K562 (cell line): ENCODE results near the gene MPL. TPM values are rescaled to one million over a fixed set of nuclear protein-coding genes. Genes with fewer than 3 reads are reported as not detected.

Experiments used
- DIDO1 ChIP-seq: fragments of 450-650 bp; IDR thresholded peaks from 2 replicates; pipeline ENCODE4 v1.6.1; 2016; ENCODE audit warnings: low read depth, missing biosample characterization, missing genetic modification characterization
- HOMEZ ChIP-seq: fragments of 250-450 bp; sonication (Bioruptor Pico); IDR thresholded peaks from 2 replicates; pipeline ENCODE4 v1.4.0; 2020; ENCODE audit warnings: mild to moderate bottlenecking, moderate library complexity
- IRF1 ChIP-seq: sonication (generic); formaldehyde crosslinking; IDR thresholded peaks from 2 replicates; pipeline ENCODE4 v1.8.0; 2022; ENCODE audit warnings: missing genetic modification reagents, mild to moderate bottlenecking, borderline replicate concordance
- MAFK ChIP-seq: IDR thresholded peaks from 2 replicates; pipeline ENCODE4 v1.6.1; 2011; ENCODE audit warnings: low read length, improper control_type of control experiment
- MXI1 ChIP-seq: IDR thresholded peaks from 2 replicates; pipeline ENCODE4 v1.6.1; 2011; ENCODE audit warnings: low read depth, mild to moderate bottlenecking, improper control_type of control experiment, low read length
- NEUROD1 ChIP-seq: fragments of 150-350 bp; IDR thresholded peaks from 2 replicates; pipeline ENCODE4 v1.6.1; 2014; ENCODE audit warnings: borderline replicate concordance, low read length, low read depth; ENCODE audit not compliant: partially characterized antibody
- PBX2 ChIP-seq, 2 experiments: IDR thresholded peaks in 1 of 2; conservative IDR thresholded peaks in 1 of 2; 2 replicates each; pipeline ENCODE4 v1.6.1; 2016; ENCODE audit warnings: low read depth in 2 of 2, mild to moderate bottlenecking in 1 of 2, missing compliant biosample characterization in 1 of 2, missing genetic modification characterization in 1 of 2, moderate library complexity in 1 of 2
- POLR2AphosphoS5 ChIP-seq: IDR thresholded peaks from 2 replicates; pipeline ENCODE4 v1.6.1; 2011; ENCODE audit warnings: mild to moderate bottlenecking, low read depth, low read length, moderate library complexity; ENCODE audit not compliant: control insufficient read depth, insufficient read depth
- RBM25 ChIP-seq: fragments of 200-400 bp; formaldehyde crosslinking; IDR thresholded peaks from 2 replicates; pipeline ENCODE4 v1.6.1; 2018; ENCODE audit warnings: low read length, low read depth, moderate library complexity; ENCODE audit not compliant: severe bottlenecking
- RNF2 ChIP-seq: sonication (generic); IDR thresholded peaks from 2 replicates; pipeline ENCODE4 v1.6.1; 2016
- RREB1 ChIP-seq: fragments of 250-450 bp; sonication (Bioruptor Pico); IDR thresholded peaks from 2 replicates; pipeline ENCODE4 v1.4.0; 2020
- SIN3B ChIP-seq: fragments of 450-650 bp; IDR thresholded peaks from 2 replicates; pipeline ENCODE4 v1.6.1; 2017; ENCODE audit warnings: low read depth, mild to moderate bottlenecking, moderate library complexity
- TBP ChIP-seq: optimal IDR thresholded peaks from 2 replicates; pipeline ENCODE3; 2011; ENCODE audit warnings: low read depth, low read length, improper control_type of control experiment
- ZBED1 ChIP-seq: IDR thresholded peaks from 2 replicates; pipeline ENCODE4 v1.6.1; 2014
- ZNF324 ChIP-seq: fragments of 250-450 bp; sonication (Bioruptor Pico); IDR thresholded peaks from 2 replicates; pipeline ENCODE4 v1.4.0; 2020; ENCODE audit warnings: mild to moderate bottlenecking
- polyA plus RNA-seq, 8 experiments: library from polyadenylated mRNA; depleted of rRNA in 4 of 8; stranded (reverse) in 5 of 8; unstranded in 3 of 8; fragments of >200 nt; fragmentation: Nextera tagmentation in 2 of 8; fragmentation: Illumina TruSeq in 1 of 8; extraction: Ambion mirVana in 2 of 8; extraction: Trizol in 1 of 8; gene quantifications; 2 replicates each; pipeline versions ENCODE4 v1.2.1 to v1.2.3, GENCODE V29; 2011 to 2014; ENCODE audit warnings: inconsistent platforms in 1 of 8, missing spikeins in 1 of 8
- total RNA-seq, 7 experiments: library from RNA; depleted of rRNA in 6 of 7; stranded (reverse); fragments of >200 nt in 6 of 7; fragmentation: Illumina TruSeq in 2 of 7; extraction: Trizol in 2 of 7; gene quantifications; 2 replicates each; pipeline versions ENCODE4 v1.2.1 to v1.2.3, GENCODE V29; 2011 to 2021; ENCODE audit warnings: low replicate concordance in 1 of 7

MPL gene
- total and polyA plus RNA-seq, 9 of the 15 experiments (the other 6 are each of a cell fraction or from before 2014, with no cell fraction given), result not detected

GRCh38 chr1:43358746-43359693, 21.4 kb downstream of the MPL start, which contains the start of gene CDC20 (continued):
- TF ChIP-seq RNF2 (peak; percentile 30; the same call in 1 of the 2 replicates), NEUROD1 (peak; percentile 88), ZNF324 (CRISPR knock-in tag) (no peak), ZBED1 (no peak), TBP (peak; percentile 92), IRF1 (CRISPR knock-in tag) (no peak), MAFK (no peak), POLR2AphosphoS5 (peak; percentile 61; the same call in 1 of the 2 replicates), PBX2 (CRISPR knock-in tag; IDR thresholded peaks at IDR 0.05; ENCODE audit: low read depth) (no peak), PBX2 (tag; conservative IDR thresholded peaks at IDR 0.05; ENCODE audit: low read depth) (no peak), DIDO1 (tag) (0 out of 2 replicates have a peak, but pooled peaks have one; percentile 43), SIN3B (peak; percentile 75), RREB1 (CRISPR knock-in tag) (peak; percentile 17; the same call in 1 of the 2 replicates), HOMEZ (CRISPR knock-in tag) (0 out of 2 replicates have a peak, but pooled peaks have one; percentile 16), RBM25 (peak; percentile 95), MXI1 (peak; percentile 84; the same call in 1 of the 2 replicates)
